HG02840 (cell line): ENCODE results near the gene NELL1.

Experiments used
- ATAC-seq: cut with Tn5 transposase; IDR thresholded peaks from one replicate; pipeline ENCODE4 v1.9.1; 2021; ENCODE audit warnings: mild to moderate bottlenecking, moderate library complexity, moderate number of reproducible peaks; ENCODE audit not compliant: unreplicated experiment, low FRiP score

Gene NELL1

DNA sequence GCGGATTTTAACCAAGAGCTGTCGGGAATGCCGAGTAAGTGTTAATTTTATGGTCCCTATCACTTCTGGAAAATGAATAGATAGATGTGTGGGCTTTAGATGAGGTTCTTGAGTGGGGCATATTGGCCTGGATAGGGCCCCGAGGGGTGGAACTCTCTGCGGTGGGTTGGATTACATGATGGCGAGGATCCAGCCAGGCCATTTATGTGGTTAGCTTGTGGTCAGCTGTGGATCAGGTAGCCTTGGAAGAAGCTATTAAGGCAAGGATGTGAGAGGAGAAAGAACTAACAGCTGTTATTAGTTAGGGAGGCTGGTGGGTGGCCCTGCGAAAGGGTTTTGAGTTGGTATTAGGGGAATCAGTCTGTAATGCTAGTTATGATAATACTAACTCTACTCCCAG is 268.4 kb downstream of the NELL1 start:
- ATAC-seq, result no peak

DNA sequence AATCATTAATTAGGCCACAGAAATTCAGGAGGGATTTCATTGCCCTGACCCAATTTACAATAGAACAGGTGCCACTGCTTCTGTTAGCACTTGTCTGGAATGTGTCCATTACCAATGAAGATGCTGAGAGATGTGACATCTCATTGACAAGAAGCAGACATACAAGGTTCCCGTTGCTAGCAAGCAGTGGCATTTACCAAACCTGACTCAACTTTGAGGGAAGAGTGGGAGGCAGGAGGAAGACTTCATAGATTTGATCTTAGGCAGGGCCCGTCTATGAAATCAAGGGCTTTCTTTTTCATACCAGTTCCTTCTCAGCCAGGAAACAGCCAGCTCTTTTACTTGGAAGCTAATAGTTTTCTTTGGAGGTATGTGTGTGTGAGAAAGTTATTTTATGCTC is 280.2 kb downstream of the NELL1 start:
- no peak for ATAC-seq

DNA sequence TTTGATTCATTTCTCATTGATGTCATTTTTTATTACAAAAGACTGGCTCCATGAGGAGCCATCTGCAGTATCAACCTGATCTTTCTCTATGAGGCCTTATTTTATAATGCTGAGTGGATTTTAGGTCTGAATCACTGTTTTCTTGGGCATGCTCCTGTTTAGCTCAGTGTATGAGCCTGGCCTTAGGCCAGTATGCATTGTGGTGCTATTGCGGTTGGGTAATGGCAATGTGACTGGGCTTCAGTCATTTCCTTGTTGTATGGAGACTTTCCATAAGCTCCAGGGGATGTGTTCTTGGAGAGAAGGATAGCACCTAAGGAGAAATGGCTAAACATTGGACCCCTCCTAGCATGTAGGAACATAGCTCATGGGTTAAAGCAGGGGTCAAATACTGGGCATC is 293.2 kb downstream of the NELL1 start:
- ATAC-seq, result no peak

- ATAC-seq, result no peak
Observed at GRCh38 chr11:20963596-20963995, 294.2 kb downstream of the NELL1 start.

GRCh38 chr11:20964985-20965384 is 295.6 kb downstream of the NELL1 start:
- ATAC-seq, result no peak

DNA sequence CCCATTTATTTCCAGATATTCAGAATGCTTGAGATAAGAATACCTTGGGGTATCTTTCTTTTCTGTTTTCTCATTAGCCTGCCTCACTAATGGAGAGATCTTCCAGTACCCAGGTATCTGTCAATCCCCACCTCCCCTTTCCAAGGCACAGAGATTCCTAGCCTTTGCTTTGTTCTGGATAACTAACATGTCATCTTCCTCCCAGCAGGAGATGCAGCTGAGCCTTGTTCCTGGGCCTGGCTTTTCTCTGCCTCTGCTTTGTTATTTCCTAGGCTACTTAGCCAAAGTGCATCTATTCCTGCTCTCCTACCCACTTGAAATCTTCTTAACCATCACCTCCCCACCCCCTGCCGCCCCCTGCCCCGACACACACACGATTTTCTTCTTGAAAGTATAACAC is 297.1 kb downstream of the NELL1 start:
- ATAC-seq, result no peak

- no peak for ATAC-seq
Observed at GRCh38 chr11:20973940-20974559, 304.7 kb downstream of the NELL1 start.

DNA sequence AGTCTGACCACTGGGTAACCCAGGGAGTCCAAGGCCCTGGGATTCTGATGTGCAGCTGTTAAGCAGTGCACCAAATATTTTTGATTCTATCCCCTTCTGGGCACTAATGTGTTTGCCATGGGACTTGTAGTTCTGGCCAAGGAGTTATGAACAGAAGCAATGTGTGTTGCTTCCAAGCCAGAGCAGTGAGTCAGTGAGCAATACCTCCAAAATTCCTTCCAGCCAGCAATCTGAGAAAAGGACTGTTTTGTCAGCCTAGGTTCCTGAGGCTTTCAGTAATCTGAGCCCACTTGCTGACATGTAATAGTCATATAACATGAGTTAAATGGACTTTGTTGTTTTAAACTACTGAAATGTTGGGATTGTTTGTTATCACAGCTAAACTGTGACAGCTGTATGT is 311.4 kb downstream of the NELL1 start:
- no peak for ATAC-seq

DNA sequence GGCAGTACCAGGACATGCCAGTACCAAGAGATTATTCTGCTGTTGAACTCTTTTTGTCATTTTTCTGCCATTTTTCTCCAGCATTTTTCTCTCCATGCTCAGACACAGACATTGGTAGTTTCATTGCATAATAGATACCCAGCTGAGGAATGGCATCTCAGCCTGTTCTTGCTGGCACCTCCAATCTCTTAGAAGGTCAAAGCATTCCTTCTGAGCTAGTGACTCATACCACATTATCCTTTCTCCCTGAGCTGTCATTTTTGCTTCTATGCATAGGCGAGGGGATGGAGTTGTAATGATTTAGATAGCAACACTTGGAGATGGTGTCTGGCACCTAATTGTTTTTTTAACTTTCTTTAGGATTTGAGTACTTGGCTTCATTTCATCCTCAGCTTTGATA is 321.1 kb downstream of the NELL1 start:
- no peak for ATAC-seq

GRCh38 chr11:20991471-20991870 is 322.1 kb downstream of the NELL1 start:
- ATAC-seq, result no peak

DNA sequence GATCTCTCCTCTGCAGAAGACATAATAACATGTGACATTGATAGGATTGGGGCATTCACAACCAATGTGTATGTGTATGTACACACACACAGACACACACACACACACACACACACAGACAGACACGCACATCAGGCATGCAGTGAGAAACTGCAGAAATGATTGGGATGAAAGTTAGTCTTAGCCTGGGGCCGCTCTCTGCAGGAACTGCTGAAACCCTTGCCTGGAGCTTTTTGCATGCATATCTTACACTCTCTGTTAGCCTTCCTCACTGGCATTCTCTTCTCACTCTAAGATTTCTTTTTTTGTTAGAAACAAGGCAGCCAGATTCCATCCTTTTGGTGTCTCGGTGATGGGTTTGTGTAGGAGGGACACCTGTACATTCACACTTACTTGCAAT is 337.9 kb downstream of the NELL1 start:
- ATAC-seq, result no peak

DNA sequence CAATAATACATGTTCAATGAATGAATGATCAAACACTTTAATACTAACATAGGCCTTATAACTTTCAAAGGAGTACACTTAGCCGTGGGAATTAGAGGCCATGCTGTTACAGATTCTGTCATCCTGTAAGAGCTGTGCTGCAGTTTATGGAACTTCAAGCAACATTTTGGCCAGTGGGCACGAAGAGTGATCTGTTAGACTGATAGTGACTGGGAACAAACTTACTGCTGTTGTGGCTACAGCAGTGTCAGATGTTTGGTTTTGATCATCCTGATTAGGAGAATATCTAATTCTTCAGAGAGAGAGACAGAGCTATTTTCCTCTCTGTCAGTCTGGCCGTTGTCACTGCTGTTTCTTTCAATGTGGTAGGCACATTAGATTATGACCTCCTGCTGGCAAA is 348.9 kb downstream of the NELL1 start:
- no peak for ATAC-seq

DNA sequence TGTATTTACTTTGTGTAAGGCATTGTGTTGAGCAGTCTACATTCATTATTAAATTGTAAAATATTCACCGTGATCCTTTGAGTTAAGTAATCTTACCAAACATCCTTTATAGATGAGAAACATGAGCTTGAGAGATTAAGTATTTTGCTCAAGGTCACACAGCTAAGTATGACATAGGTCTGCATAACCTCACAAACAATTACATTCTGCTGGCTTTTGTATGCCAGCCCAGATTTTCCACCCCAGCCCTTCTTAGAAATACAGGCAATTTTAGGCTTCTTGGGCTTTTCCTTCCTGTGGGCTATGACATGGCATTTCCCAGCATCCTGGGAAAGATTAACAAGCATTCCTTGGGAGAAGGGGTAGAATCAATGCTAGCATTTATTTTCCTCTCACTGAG is 357.3 kb downstream of the NELL1 start:
- ATAC-seq, result no peak

- no peak for ATAC-seq
Observed at GRCh38 chr11:21037850-21038249, 368.5 kb downstream of the NELL1 start.

DNA sequence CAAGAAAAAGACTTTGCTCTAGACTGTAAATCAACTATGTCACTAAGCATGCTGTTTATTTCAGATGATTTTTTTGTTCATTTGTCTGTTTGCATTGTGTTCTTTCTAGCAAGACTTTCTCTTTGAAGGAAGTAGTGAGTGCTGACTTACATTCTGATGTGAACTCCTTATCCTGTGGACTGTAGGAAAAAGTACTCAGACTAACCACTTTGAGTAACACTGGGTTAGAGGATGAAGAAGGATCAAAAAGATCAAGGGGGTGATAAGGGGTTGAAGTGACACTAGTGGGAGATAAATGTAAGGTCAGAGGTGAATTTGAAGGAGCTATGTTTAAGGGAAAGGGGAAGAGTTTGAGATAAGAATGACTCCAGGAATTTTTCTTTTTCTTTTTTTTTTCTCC is 369.4 kb downstream of the NELL1 start:
- ATAC-seq, result no peak

- ATAC-seq, result no peak
Observed at GRCh38 chr11:21040630-21041029, 371.2 kb downstream of the NELL1 start.

GRCh38 chr11:21048626-21049025 is 379.2 kb downstream of the NELL1 start:
- ATAC-seq, result no peak

DNA sequence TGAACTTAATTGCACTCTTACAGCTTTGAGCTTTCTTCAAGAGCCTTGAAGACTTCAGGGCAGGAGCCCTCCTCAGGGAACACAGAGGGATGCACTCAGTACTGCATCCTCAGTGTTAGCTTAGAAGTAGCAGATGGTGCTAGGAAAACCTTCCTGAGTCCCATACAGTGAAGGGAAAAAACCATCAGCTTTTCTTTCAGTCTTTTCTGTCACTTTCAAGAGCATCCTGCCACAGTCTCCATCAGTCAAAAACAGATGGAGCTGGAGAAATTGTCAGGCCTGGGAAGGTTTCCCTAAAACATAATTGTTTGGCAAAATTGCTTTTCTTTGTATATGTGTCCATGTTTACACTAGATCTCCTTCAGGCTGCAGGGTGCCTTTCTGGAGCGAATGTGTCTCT is 384.1 kb downstream of the NELL1 start:
- ATAC-seq, result no peak

DNA sequence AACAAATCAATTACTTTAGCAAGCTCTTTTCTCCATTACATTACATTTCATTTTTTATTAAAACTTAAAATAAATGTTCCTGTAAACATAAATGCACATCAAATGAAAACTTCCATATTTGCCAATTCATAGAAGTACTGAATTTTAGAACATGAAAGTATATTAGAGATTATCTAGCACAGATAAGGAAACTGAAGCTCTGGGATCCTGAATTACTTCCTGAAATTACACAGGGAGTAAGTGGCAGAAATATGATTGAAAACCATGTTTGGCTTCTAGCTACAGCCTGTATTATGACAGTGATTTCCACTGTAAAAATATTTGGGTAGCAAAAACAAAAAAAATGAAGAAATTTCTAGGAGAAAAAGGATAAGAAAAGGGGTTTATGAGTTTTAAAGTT is 387.3 kb downstream of the NELL1 start:
- ATAC-seq, result no peak

GRCh38 chr11:21059879-21060278 is 390.5 kb downstream of the NELL1 start:
- ATAC-seq, result no peak

DNA sequence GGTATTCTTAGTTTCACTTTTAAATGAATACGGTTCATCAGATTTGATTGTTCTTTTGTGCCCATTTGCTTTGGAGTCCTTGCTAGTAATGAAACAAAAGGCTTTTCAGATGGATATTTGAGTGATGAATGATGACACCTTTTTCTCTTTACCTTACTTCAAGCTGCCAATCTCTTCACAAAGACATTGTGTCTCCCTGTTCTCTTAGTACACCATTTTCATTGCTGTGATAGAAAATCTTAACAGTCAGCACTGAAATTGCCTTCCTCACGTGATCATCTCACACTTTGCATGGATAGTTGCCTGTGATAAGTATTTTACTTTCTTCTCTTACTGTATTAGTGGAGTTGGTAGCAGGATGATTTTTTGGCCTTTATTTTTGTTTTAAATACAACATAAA is 396.6 kb downstream of the NELL1 start:
- ATAC-seq, result no peak

DNA sequence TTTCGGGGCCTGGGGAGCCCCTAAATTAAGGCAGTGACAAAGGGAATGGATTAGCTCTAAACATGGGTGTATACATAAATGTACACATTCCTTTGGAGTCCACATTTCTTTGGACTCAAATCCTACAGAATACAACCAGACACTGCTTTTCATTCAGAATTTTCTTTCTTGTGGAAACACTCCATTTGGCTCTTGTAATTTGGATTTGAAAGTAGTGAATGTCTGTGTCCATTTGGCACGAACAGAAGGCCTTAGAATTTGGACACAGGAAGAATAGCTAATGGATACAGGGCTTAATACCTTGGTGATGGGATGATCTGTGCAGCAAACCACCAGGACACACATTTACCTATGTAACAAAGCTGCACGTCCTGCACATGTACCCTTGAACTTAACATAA is 399.5 kb downstream of the NELL1 start:
- ATAC-seq, result no peak

GRCh38 chr11:21069909-21070308 is 400.5 kb downstream of the NELL1 start:
- no peak for ATAC-seq
